Prostate gland (tissue), 2 donors: Measurements from ENCODE around the gene BCR.

Experiments
- POLR2A ChIP-seq: fragments of 450-650 bp; IDR thresholded peaks from one replicate; pipeline ENCODE4 v1.6.1; 2016; ENCODE audit warnings: antibody characterized with exemption, mild to moderate bottlenecking
- POLR2AphosphoS5 ChIP-seq: sonication (generic); formaldehyde crosslinking; IDR thresholded peaks from one replicate; pipeline ENCODE4 v1.6.1; 2017; ENCODE audit warnings: antibody characterized with exemption
- TF ChIP-seq, protein P1 (sequence below), 4 experiments: fragments of 200-600 bp in 2 of 4; fragments of 450-650 bp in 2 of 4; sonication (generic) in 2 of 4; IDR thresholded peaks; 1 replicate in 3 of 4; 2 replicates in 1 of 4; pipeline ENCODE4 v1.5.1; 2016 to 2019; ENCODE audit warnings: antibody characterized with exemption in 4 of 4, mild to moderate bottlenecking in 2 of 4, moderate library complexity in 2 of 4

DNA sequence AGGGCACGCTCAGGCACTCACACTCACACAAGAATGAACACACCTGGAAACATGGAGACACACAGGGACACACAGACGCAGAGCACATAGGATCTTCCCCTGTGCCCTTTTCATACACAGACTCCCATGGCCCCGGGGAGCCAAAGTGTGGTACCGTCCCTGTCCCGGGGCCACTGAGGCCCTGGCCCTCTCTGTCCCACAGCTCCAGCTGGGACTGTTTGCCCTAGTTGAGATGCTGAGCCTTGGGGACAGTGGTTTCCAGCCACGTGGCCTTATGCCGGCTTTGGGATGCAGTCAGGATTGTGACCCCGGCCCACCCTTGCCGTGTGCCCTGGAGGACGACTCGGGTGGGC, 100.7 kb downstream of the BCR start:
- TF ChIP-seq, protein P1, sequence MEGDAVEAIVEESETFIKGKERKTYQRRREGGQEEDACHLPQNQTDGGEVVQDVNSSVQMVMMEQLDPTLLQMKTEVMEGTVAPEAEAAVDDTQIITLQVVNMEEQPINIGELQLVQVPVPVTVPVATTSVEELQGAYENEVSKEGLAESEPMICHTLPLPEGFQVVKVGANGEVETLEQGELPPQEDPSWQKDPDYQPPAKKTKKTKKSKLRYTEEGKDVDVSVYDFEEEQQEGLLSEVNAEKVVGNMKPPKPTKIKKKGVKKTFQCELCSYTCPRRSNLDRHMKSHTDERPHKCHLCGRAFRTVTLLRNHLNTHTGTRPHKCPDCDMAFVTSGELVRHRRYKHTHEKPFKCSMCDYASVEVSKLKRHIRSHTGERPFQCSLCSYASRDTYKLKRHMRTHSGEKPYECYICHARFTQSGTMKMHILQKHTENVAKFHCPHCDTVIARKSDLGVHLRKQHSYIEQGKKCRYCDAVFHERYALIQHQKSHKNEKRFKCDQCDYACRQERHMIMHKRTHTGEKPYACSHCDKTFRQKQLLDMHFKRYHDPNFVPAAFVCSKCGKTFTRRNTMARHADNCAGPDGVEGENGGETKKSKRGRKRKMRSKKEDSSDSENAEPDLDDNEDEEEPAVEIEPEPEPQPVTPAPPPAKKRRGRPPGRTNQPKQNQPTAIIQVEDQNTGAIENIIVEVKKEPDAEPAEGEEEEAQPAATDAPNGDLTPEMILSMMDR (IDR thresholded peaks at IDR 0.05), result no peak
- TF ChIP-seq POLR2AphosphoS5, result no peak
- no peak for TF ChIP-seq POLR2A
